Measurements from ENCODE around the gene APOH. TPM values are rescaled to one million over a fixed set of nuclear protein-coding genes. Genes with fewer than 3 reads are reported as not detected.

The APOH gene
- total and polyA plus RNA-seq, 4 donors, result 0.39 to 15.4 (median 4.8) TPM

GRCh38 chr17:66172144-66172543 lies 57.1 kb downstream of the APOH start:
- Histone ChIP-seq H3K36me3 (ENCODE audit: control insufficient read depth in 4 of 4, insufficient read depth in 4 of 4, low read length in 4 of 4) (peaks cover 0 to 7% (median 2%) of the 10 kb centered on the region in 4 donors), H3K9me3 (ENCODE audit: control insufficient read depth in 4 of 4, insufficient read depth in 3 of 4, low read length in 3 of 4) (no peaks in the 10 kb centered on the region), H3K27me3 (ENCODE audit: control insufficient read depth in 3 of 3, insufficient read depth in 3 of 3, low read length in 2 of 3) (no peaks in the 10 kb centered on the region), H3K27ac (ENCODE audit: low read depth in 1 of 2, low read length in 1 of 2) (peak overlapping the region in 1 of 2 donors; percentile 6), H3K4me3 (no peak overlapping the region), H3K4me1 (ENCODE audit: control insufficient read depth in 5 of 5, insufficient read depth in 5 of 5, low read length in 5 of 5) (peaks cover 0 to 1% (median 0%) of the 10 kb centered on the region in 5 donors), H3K9ac (ENCODE audit: insufficient read depth in 1 of 2, low read length in 2 of 2) (no peak overlapping the region)
- TF ChIP-seq, protein P1, sequence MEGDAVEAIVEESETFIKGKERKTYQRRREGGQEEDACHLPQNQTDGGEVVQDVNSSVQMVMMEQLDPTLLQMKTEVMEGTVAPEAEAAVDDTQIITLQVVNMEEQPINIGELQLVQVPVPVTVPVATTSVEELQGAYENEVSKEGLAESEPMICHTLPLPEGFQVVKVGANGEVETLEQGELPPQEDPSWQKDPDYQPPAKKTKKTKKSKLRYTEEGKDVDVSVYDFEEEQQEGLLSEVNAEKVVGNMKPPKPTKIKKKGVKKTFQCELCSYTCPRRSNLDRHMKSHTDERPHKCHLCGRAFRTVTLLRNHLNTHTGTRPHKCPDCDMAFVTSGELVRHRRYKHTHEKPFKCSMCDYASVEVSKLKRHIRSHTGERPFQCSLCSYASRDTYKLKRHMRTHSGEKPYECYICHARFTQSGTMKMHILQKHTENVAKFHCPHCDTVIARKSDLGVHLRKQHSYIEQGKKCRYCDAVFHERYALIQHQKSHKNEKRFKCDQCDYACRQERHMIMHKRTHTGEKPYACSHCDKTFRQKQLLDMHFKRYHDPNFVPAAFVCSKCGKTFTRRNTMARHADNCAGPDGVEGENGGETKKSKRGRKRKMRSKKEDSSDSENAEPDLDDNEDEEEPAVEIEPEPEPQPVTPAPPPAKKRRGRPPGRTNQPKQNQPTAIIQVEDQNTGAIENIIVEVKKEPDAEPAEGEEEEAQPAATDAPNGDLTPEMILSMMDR (IDR thresholded peaks at IDR 0.05; ENCODE audit: control extremely low read depth, extremely low read depth), result no peak
- no peak for DNase-seq
- WGBS, 2 donors, result 81 to 86% methylated on average over 5 of the region's 5 CpGs
- no peak for ATAC-seq (ENCODE audit: insufficient read depth, low FRiP score)

GRCh38 chr17:66171692-66172091 lies 57.5 kb downstream of the APOH start:
- Histone ChIP-seq H3K27ac (ENCODE audit: low read depth in 1 of 2, low read length in 1 of 2) (peak overlapping the region in 1 of 2 donors; percentile 6), H3K4me1 (ENCODE audit: control insufficient read depth in 5 of 5, insufficient read depth in 5 of 5, low read length in 5 of 5) (peaks cover 0 to 1% (median 0%) of the 10 kb centered on the region in 5 donors), H3K9me3 (ENCODE audit: control insufficient read depth in 4 of 4, insufficient read depth in 3 of 4, low read length in 3 of 4) (no peaks in the 10 kb centered on the region), H3K27me3 (ENCODE audit: control insufficient read depth in 3 of 3, insufficient read depth in 3 of 3, low read length in 2 of 3) (no peaks in the 10 kb centered on the region), H3K9ac (ENCODE audit: insufficient read depth in 1 of 2, low read length in 2 of 2) (no peak overlapping the region), H3K36me3 (ENCODE audit: control insufficient read depth in 4 of 4, insufficient read depth in 4 of 4, low read length in 4 of 4) (peaks cover 0 to 7% (median 1%) of the 10 kb centered on the region in 4 donors), H3K4me3 (no peak overlapping the region)
- WGBS, 2 donors, result 70 to 71% methylated on average over 3 of the region's 3 CpGs
- TF ChIP-seq, protein P1 (IDR thresholded peaks at IDR 0.05; ENCODE audit: control extremely low read depth, extremely low read depth), result no peak
- DNase-seq (no peak), ATAC-seq (ENCODE audit: insufficient read depth, low FRiP score) (no peak)

GRCh38 chr17:66171172-66171571 lies 58.0 kb downstream of the APOH start:
- ATAC-seq (ENCODE audit: insufficient read depth, low FRiP score), result no peak
- peaks cover 0 to 1% (median 0%) of the 10 kb centered on the region in 5 donors for H3K4me1 ChIP-seq (ENCODE audit: control insufficient read depth in 5 of 5, insufficient read depth in 5 of 5, low read length in 5 of 5)
- DNase-seq, result no peak
- no peaks in the 10 kb centered on the region for H3K9me3 ChIP-seq (ENCODE audit: control insufficient read depth in 4 of 4, insufficient read depth in 3 of 4, low read length in 3 of 4)
- peaks cover 0 to 7% (median under 1%) of the 10 kb centered on the region in 4 donors for H3K36me3 ChIP-seq (ENCODE audit: control insufficient read depth in 4 of 4, insufficient read depth in 4 of 4, low read length in 4 of 4)
- TF ChIP-seq, protein P1 (IDR thresholded peaks at IDR 0.05; ENCODE audit: control extremely low read depth, extremely low read depth), result no peak
- H3K27me3 ChIP-seq (ENCODE audit: control insufficient read depth in 3 of 3, insufficient read depth in 3 of 3, low read length in 2 of 3), result no peaks in the 10 kb centered on the region
- no peak overlapping the region for H3K27ac ChIP-seq (ENCODE audit: low read depth in 1 of 2, low read length in 1 of 2)
- H3K4me3 ChIP-seq, result no peak overlapping the region
- no peak overlapping the region for H3K9ac ChIP-seq (ENCODE audit: insufficient read depth in 1 of 2, low read length in 2 of 2)

DNA sequence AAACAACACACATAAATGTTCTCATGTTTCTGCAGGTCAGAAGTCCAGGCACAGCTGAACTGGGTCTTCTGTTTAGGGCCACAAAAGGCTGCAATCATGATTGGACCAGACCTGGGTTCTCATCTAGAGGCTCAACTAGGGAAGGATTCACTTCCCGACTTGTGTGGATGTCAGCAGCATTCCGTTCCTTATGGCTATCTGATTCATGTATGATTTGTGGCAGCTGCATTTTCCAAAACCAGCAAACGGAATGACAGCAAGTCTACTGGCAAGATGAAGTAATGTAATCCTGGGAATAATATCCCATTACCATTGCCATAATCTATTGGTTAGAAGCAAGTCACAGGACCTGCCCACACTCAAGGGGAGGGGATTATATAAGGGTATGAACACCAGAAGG lies 59.4 kb downstream of the APOH start:
- DNase-seq (no peak), ATAC-seq (ENCODE audit: insufficient read depth, low FRiP score) (no peak)
- 88 to 95% methylated on average over 3 of the region's 3 CpGs for WGBS, 2 donors
- H3K36me3 ChIP-seq (ENCODE audit: control insufficient read depth in 4 of 4, insufficient read depth in 4 of 4, low read length in 4 of 4), result peaks cover 0 to 7% (median under 1%) of the 10 kb centered on the region in 4 donors
- no peak overlapping the region for H3K9ac ChIP-seq (ENCODE audit: insufficient read depth in 1 of 2, low read length in 2 of 2)
- H3K4me1 ChIP-seq (ENCODE audit: control insufficient read depth in 5 of 5, insufficient read depth in 5 of 5, low read length in 5 of 5), result peaks cover 0 to 1% (median 0%) of the 10 kb centered on the region in 5 donors
- no peak overlapping the region for H3K4me3 ChIP-seq
- H3K27me3 ChIP-seq (ENCODE audit: control insufficient read depth in 3 of 3, insufficient read depth in 3 of 3, low read length in 2 of 3), result no peaks in the 10 kb centered on the region
- H3K27ac ChIP-seq (ENCODE audit: low read depth in 1 of 2, low read length in 1 of 2), result no peak overlapping the region
- TF ChIP-seq, protein P1 (IDR thresholded peaks at IDR 0.05; ENCODE audit: control extremely low read depth, extremely low read depth), result no peak
- H3K9me3 ChIP-seq (ENCODE audit: control insufficient read depth in 4 of 4, insufficient read depth in 3 of 4, low read length in 3 of 4), result no peaks in the 10 kb centered on the region
